DOHH2 (cell line): ENCODE data around the gene MACROD2.

Experiments
- H3F3A ChIP-seq: fragments of 200-600 bp; sonication (generic), shearing (Covaris generic); 2 replicates; pipeline ENCODE4 v1.6.0; 2016; ENCODE audit warnings: antibody characterized with exemption, mild to moderate bottlenecking; ENCODE audit not compliant: control insufficient read depth, insufficient read depth
- H3K27ac ChIP-seq: fragments of 200-600 bp; sonication (generic); 2 replicates; pipeline ENCODE4 v1.5.1; 2014; ENCODE audit warnings: low read depth, mild to moderate bottlenecking, low read length, moderate library complexity
- H3K27me3 ChIP-seq: fragments of 200-600 bp; sonication (generic); 2 replicates; pipeline ENCODE4 v1.6.1; 2014; ENCODE audit warnings: mild to moderate bottlenecking, low read length, mixed read lengths; ENCODE audit not compliant: control insufficient read depth
- H3K36me3 ChIP-seq: fragments of 200-600 bp; sonication (generic); 2 replicates; pipeline ENCODE4 v1.6.1; 2014; ENCODE audit warnings: mild to moderate bottlenecking, low read length, moderate library complexity, mixed read lengths; ENCODE audit not compliant: control insufficient read depth
- H3K4me1 ChIP-seq: fragments of 200-600 bp; sonication (generic); 2 replicates; pipeline ENCODE4 v1.6.1; 2014; ENCODE audit warnings: mild to moderate bottlenecking, low read length, mixed read lengths; ENCODE audit not compliant: control insufficient read depth
- H3K4me2 ChIP-seq: fragments of 200-600 bp; sonication (generic); 2 replicates; pipeline ENCODE4 v1.6.0; 2014; ENCODE audit warnings: mild to moderate bottlenecking, low read length, moderate library complexity
- H3K4me3 ChIP-seq: fragments of 200-600 bp; sonication (generic); 2 replicates; pipeline ENCODE4 v1.5.1; 2014; ENCODE audit warnings: mild to moderate bottlenecking, low read length, mixed read lengths
- H3K79me2 ChIP-seq: fragments of 200-600 bp; sonication (generic); 2 replicates; pipeline ENCODE4 v1.6.1; 2014; ENCODE audit warnings: mild to moderate bottlenecking, low read length, mixed read lengths; ENCODE audit not compliant: control insufficient read depth
- H3K9me2 ChIP-seq: fragments of 200-600 bp; sonication (generic); replicated peaks from 2 replicates; pipeline ENCODE4 v1.6.1; 2014; ENCODE audit warnings: mild to moderate bottlenecking, low read length, mixed read lengths; ENCODE audit not compliant: control insufficient read depth
- H3K9me3 ChIP-seq: fragments of 200-600 bp; sonication (generic); 2 replicates; pipeline ENCODE4 v1.6.1; 2014; ENCODE audit warnings: antibody characterized with exemption, low read length, mixed read lengths; ENCODE audit not compliant: control insufficient read depth, insufficient read depth
- H4K20me1 ChIP-seq: fragments of 200-600 bp; sonication (generic); 2 replicates; pipeline ENCODE4 v1.6.0; 2014; ENCODE audit warnings: low read depth, mild to moderate bottlenecking, antibody characterized with exemption, low read length, moderate library complexity; ENCODE audit not compliant: control insufficient read depth, insufficient read depth
- CTCF ChIP-seq: fragments of 200-600 bp; sonication (generic); IDR thresholded peaks from one replicate; pipeline ENCODE4 v1.5.1; 2014; ENCODE audit warnings: antibody characterized with exemption, mild to moderate bottlenecking, low read depth, low read length; ENCODE audit not compliant: poor library complexity, severe bottlenecking
- EZH2phosphoT487 ChIP-seq: fragments of 200-600 bp; sonication (generic); IDR thresholded peaks from 2 replicates; pipeline ENCODE4 v1.6.1; 2017; ENCODE audit warnings: borderline replicate concordance, mild to moderate bottlenecking, antibody characterized with exemption, low read length, moderate library complexity, mixed read lengths

MACROD2 gene

GRCh38 chr20:14337400-14338171, 342.3 kb downstream of the MACROD2 start, which contains the start of gene FLRT3:
Gene FLRT3 (minus strand): TSS chr20:14337612. CDS start chr20:14327506, 10,106 bp downstream.
- TF ChIP-seq CTCF (peak; percentile 79), EZH2phosphoT487 (no peak)
- H3K4me3 ChIP-seq = peak within 1 kb of the TSS; percentile 61

DNA sequence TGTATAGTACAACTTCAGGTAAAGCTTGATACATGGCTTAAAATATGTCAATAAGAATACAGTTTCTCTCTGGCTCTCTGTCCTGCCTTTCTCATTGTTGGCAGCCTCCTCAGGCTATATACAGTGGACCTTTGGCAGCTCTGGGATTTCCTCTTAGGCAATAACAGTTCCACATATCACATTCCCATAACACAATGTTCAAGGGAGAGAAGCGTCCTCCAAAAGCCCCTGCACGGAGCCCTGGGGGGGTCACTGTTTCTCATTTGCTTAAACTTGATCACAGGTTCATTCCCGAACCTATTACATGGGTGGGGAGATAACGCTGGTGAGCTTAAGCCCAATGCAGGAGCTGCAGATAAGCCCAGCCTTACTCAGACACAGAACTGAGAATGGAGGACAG, 346.5 kb downstream of the MACROD2 start:
- H3K9me2 ChIP-seq = no peaks in the 10 kb centered on the region
- no peaks in the 10 kb centered on the region for H3K36me3 ChIP-seq
- H3K4me1 ChIP-seq = no peaks in the 10 kb centered on the region
- no peaks in the 10 kb centered on the region for H3K9me3 ChIP-seq
- no peak overlapping the region for H3K4me2 ChIP-seq
- H3K27me3 ChIP-seq = no peaks in the 10 kb centered on the region
- H4K20me1 ChIP-seq = no peaks in the 10 kb centered on the region
- H3F3A ChIP-seq = no peaks in the 10 kb centered on the region
- H3K27ac ChIP-seq = no peak overlapping the region
- TF ChIP-seq CTCF = no peak
- no peaks in the 10 kb centered on the region for H3K79me2 ChIP-seq
- H3K4me3 ChIP-seq = no peak overlapping the region

More at GRCh38 chr20:14337400-14338171, 342.3 kb downstream of the MACROD2 start, which contains the start of gene FLRT3:
- Histone ChIP-seq H3K4me1 (no peaks in the 10 kb centered on the region), H4K20me1 (no peaks in the 10 kb centered on the region), H3K4me2 (peak within 1 kb of the TSS; percentile 63), H3K27ac (no peak within 1 kb of the TSS), H3K79me2 (no peaks in the 10 kb centered on the region), H3K9me3 (no peaks in the 10 kb centered on the region), H3K27me3 (peaks cover 2% of the 10 kb centered on the region; the same call in 1 of the 2 replicates), H3K9me2 (no peaks in the 10 kb centered on the region), H3F3A (no peaks in the 10 kb centered on the region), H3K36me3 (no peaks in the 10 kb centered on the region)

- Histone ChIP-seq H3K4me3 (no peak overlapping the region), H3K9me3 (no peaks in the 10 kb centered on the region), H3K4me2 (no peak overlapping the region), H3K27ac (no peak overlapping the region), H3K27me3 (no peaks in the 10 kb centered on the region), H3F3A (no peaks in the 10 kb centered on the region), H4K20me1 (no peaks in the 10 kb centered on the region), H3K9me2 (no peaks in the 10 kb centered on the region), H3K36me3 (no peaks in the 10 kb centered on the region), H3K79me2 (no peaks in the 10 kb centered on the region), H3K4me1 (no peaks in the 10 kb centered on the region)
- TF ChIP-seq CTCF (no peak), EZH2phosphoT487 (no peak)
Observed at GRCh38 chr20:14342918-14343317, 347.6 kb downstream of the MACROD2 start.
